ENCODE data around the gene PTPRN2.
A peak's percentile ranks its signal among the peaks of the same experiment; 100 is the strongest.
"Not testable (repeated sequence)": the region's sequence is repeated elsewhere in the genome, so short reads cannot be mapped to it uniquely, and the experiment has no call there.

PTPRN2 gene

GRCh38 chr7:157938211-157938610, 649.4 kb downstream of the PTPRN2 start:
- H3K9me3 Mint-ChIP-seq: peaks cover 8% of the 10 kb centered on the region
- DNase-seq: no peak
- H3K4me1 Mint-ChIP-seq (ENCODE audit: low read depth): no peaks in the 10 kb centered on the region
- H3K27me3 Mint-ChIP-seq: peaks cover 13% of the 10 kb centered on the region
- peaks cover 2% of the 10 kb centered on the region for H3K36me3 Mint-ChIP-seq (ENCODE audit: low read depth)
- H3K4me3 Mint-ChIP-seq: no peak overlapping the region
- no peak overlapping the region for H3K27ac Mint-ChIP-seq

- H3K9me3 Mint-ChIP-seq: peaks cover 13% of the 10 kb centered on the region
- no peak overlapping the region for H3K4me3 Mint-ChIP-seq
These were observed 650.2 kb downstream of the PTPRN2 start for GRCh38 chr7:157937406-157937805.

GRCh38 chr7:157936976-157937375, 650.6 kb downstream of the PTPRN2 start:
- peaks cover 17% of the 10 kb centered on the region for H3K9me3 Mint-ChIP-seq
- H3K27ac Mint-ChIP-seq: no peak overlapping the region
- peaks cover 4% of the 10 kb centered on the region for H3K27me3 Mint-ChIP-seq
- no peak for DNase-seq
- peaks cover 8% of the 10 kb centered on the region for H3K36me3 Mint-ChIP-seq (ENCODE audit: low read depth)
- H3K4me3 Mint-ChIP-seq: no peak overlapping the region
- peaks cover 5% of the 10 kb centered on the region for H3K4me1 Mint-ChIP-seq (ENCODE audit: low read depth)

More at GRCh38 chr7:157937406-157937805, 650.2 kb downstream of the PTPRN2 start:
- Mint-ChIP-seq H3K27me3 (peaks cover 5% of the 10 kb centered on the region), H3K36me3 (ENCODE audit: low read depth) (peaks cover 6% of the 10 kb centered on the region), H3K27ac (no peak overlapping the region), H3K4me1 (ENCODE audit: low read depth) (peaks cover 2% of the 10 kb centered on the region)
- no peak for DNase-seq

DNA sequence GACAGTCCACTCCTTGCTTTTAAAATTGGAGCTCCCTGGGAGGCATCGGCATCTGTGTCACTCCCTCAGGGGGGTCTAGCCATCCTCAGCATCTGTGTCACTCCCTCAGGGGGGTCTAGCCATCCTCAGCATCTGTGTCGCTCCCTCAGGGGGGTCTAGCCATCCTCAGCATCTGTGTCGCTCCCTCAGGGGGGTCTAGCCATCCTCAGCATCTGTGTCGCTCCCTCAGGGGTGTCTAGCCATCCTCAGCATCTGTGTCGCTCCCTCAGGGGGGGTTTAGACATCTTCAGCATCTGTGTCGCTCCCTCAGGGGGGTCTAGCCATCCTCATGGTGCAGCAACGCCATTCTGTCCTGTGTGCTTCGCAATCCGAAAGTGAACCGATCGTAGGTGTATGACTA, 651.9 kb downstream of the PTPRN2 start:
- H3K27ac Mint-ChIP-seq; H3K27me3 Mint-ChIP-seq; H3K4me1 Mint-ChIP-seq (ENCODE audit: low read depth); DNase-seq; H3K36me3 Mint-ChIP-seq (ENCODE audit: low read depth); H3K4me3 Mint-ChIP-seq: not testable (repeated sequence)
- H3K9me3 Mint-ChIP-seq: peaks cover 17% of the 10 kb centered on the region

GRCh38 chr7:157933219-157934155, 654.1 kb downstream of the PTPRN2 start:
- peak overlapping the region; percentile 98 for H3K27ac Mint-ChIP-seq
- H3K4me1 Mint-ChIP-seq (ENCODE audit: low read depth): not testable (repeated sequence)
- H3K9me3 Mint-ChIP-seq: peaks cover 17% of the 10 kb centered on the region

DNA sequence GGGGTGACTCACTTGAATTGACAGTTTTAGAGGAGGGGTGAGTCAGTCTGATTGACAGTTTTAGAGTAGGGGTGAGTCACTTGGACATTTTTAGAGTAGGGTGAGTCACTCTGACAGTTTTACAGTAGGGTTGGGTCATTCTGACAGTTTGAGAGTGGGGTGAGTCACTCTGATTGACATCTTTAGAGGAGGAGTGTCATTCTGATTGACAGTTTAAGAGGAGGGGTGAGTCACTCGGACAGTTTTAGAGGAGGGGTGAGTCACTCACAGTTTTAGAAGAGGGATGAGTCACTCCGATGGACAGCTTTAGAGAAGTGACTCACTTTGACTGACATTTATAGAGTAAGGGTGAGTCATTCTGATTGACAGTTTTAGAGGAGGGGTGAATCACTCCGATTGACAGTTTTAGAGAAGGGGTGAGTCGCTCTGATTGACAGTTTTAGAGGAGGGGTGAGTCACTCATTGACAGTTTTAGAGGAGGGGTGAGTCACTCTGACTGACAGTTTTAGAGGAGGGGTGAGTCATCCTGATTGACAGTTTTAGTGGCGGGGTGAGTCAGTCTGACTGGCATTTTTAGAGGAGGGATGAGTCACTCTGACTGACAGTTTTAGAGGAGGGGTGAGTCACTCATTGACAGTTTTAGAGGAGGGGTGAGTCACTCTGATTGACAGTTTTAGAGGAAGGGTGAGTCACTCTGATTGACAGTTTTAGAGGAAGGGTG, 655.0 kb downstream of the PTPRN2 start:
- peak overlapping the region; percentile 6 for H3K4me3 Mint-ChIP-seq
- peaks cover 17% of the 10 kb centered on the region for H3K9me3 Mint-ChIP-seq
- peak overlapping the region; percentile 98 for H3K27ac Mint-ChIP-seq
- peaks cover 8% of the 10 kb centered on the region for H3K36me3 Mint-ChIP-seq (ENCODE audit: low read depth)
- peaks cover 8% of the 10 kb centered on the region for H3K4me1 Mint-ChIP-seq (ENCODE audit: low read depth)
- peaks cover 4% of the 10 kb centered on the region for H3K27me3 Mint-ChIP-seq
- DNase-seq: no peak

More at GRCh38 chr7:157933219-157934155, 654.1 kb downstream of the PTPRN2 start:
- not testable (repeated sequence) for H3K36me3 Mint-ChIP-seq (ENCODE audit: low read depth); H3K27me3 Mint-ChIP-seq; H3K4me3 Mint-ChIP-seq; DNase-seq

DNA sequence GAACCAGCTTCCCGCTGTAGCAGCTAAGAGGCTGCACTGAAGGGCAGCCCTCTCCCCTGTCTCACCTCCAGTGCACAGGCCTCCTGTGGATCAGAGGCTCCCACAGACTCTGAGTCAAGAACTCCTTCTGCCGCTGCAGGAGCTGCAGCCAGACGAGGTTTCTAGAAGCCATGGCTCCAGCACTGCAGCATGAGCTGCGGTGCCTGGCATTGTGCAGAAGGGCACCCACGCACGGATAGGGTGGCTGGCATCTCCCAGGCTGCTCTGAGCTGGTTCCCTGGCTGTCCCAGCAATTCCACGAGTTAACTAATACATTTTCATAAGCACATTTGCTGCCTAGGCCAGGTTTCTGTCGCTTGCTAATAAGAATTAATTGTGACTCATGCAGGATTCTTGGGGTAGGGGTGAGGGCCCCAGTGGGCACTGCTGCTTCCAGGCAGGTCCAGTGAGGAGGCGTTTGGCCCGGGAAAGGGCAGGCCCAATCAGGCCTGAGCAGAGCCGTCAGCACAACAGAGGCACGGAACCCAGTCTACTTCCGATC, 656.6 kb downstream of the PTPRN2 start:
- Mint-ChIP-seq H3K36me3 (ENCODE audit: low read depth) (peaks cover 8% of the 10 kb centered on the region), H3K27me3 (peaks cover 5% of the 10 kb centered on the region), H3K27ac (no peak overlapping the region), H3K9me3 (peaks cover 17% of the 10 kb centered on the region), H3K4me3 (no peak overlapping the region), H3K4me1 (ENCODE audit: low read depth) (peaks cover 18% of the 10 kb centered on the region)
- no peak for DNase-seq

DNA sequence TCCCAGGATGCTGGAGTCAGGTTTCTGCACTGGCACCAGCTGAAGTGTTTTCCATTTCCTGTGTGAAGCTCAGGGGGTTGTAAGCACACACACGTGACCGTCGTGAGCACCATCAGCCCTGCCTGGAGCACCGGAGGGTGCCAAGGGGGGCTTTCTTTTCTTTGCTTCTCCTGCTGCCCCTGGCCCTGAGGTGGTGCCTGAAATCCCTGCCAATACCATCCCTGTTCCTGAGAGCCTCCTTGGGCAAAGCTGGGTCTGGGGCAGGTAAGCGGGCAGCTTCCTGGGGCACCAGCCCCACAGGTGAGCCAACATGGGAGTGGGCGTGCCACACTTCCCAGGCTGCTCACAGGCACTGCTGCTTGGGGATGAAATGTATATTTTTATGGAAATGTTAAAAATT, 657.2 kb downstream of the PTPRN2 start:
- H3K27ac Mint-ChIP-seq: no peak overlapping the region
- H3K27me3 Mint-ChIP-seq: peaks cover 5% of the 10 kb centered on the region
- H3K4me3 Mint-ChIP-seq: no peak overlapping the region
- peaks cover 16% of the 10 kb centered on the region for H3K9me3 Mint-ChIP-seq
- H3K36me3 Mint-ChIP-seq (ENCODE audit: low read depth): peaks cover 8% of the 10 kb centered on the region
- peaks cover 22% of the 10 kb centered on the region for H3K4me1 Mint-ChIP-seq (ENCODE audit: low read depth)
- no peak for DNase-seq

GRCh38 chr7:157929671-157930070, 658.0 kb downstream of the PTPRN2 start:
- no peak for DNase-seq
- peaks cover 14% of the 10 kb centered on the region for H3K9me3 Mint-ChIP-seq
- peaks cover 5% of the 10 kb centered on the region for H3K27me3 Mint-ChIP-seq
- H3K4me1 Mint-ChIP-seq (ENCODE audit: low read depth): peaks cover 22% of the 10 kb centered on the region
- H3K27ac Mint-ChIP-seq: no peak overlapping the region
- no peak overlapping the region for H3K4me3 Mint-ChIP-seq
- peaks cover 7% of the 10 kb centered on the region for H3K36me3 Mint-ChIP-seq (ENCODE audit: low read depth)

- Mint-ChIP-seq H3K4me1 (ENCODE audit: low read depth) (peaks cover 22% of the 10 kb centered on the region), H3K9me3 (peaks cover 11% of the 10 kb centered on the region), H3K36me3 (ENCODE audit: low read depth) (peaks cover 7% of the 10 kb centered on the region), H3K27ac (no peak overlapping the region), H3K27me3 (peaks cover 5% of the 10 kb centered on the region), H3K4me3 (no peak overlapping the region)
- DNase-seq: no peak
These were observed 658.7 kb downstream of the PTPRN2 start for GRCh38 chr7:157928808-157929425.

DNA sequence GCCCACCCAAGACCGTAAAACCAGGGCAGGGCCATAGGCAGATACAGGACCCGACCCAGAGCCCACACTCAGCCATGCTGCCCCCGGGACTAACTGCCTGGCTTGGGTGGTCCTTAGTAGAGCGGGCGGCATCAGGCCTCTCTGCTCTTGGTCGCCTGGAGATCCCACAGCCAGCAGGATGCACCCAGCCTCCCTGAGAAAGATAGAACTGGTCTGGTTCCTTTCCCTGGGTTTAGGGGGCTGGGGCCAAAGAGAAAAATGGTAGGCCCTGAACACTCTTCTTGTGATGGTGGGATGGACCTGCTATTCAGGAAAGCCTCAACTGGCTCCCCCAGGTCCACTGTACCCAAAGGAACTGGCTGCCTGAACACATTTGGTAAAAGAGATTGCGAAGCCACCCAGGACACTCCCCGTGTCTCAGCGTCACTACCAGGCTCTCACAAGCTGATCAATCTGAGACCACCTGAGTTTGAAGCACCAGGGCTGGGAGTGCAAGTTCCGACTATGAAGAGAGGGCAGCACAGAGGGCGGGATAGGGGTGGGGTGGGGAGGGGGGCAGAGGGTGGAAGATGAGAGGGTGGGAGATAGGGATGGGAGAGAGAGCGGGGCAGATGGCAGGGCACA, 659.3 kb downstream of the PTPRN2 start:
- Mint-ChIP-seq H3K4me1 (ENCODE audit: low read depth) (peaks cover 22% of the 10 kb centered on the region), H3K4me3 (no peak overlapping the region), H3K27me3 (peaks cover 5% of the 10 kb centered on the region), H3K36me3 (ENCODE audit: low read depth) (peaks cover 7% of the 10 kb centered on the region), H3K9me3 (peaks cover 8% of the 10 kb centered on the region), H3K27ac (no peak overlapping the region)
- DNase-seq: no peak

GRCh38 chr7:157927313-157927925, 660.2 kb downstream of the PTPRN2 start:
- H3K4me1 Mint-ChIP-seq (ENCODE audit: low read depth): peaks cover 20% of the 10 kb centered on the region
- peaks cover 2% of the 10 kb centered on the region for H3K36me3 Mint-ChIP-seq (ENCODE audit: low read depth)
- H3K4me3 Mint-ChIP-seq: no peak overlapping the region
- H3K9me3 Mint-ChIP-seq: peaks cover 4% of the 10 kb centered on the region
- H3K27me3 Mint-ChIP-seq: peaks cover 5% of the 10 kb centered on the region
- no peak overlapping the region for H3K27ac Mint-ChIP-seq
- DNase-seq: no peak

GRCh38 chr7:157926521-157927150, 661.0 kb downstream of the PTPRN2 start:
- H3K9me3 Mint-ChIP-seq: no peaks in the 10 kb centered on the region

More at GRCh38 chr7:157926521-157927150, 661.0 kb downstream of the PTPRN2 start:
- H3K4me1 Mint-ChIP-seq (ENCODE audit: low read depth): peaks cover 17% of the 10 kb centered on the region
- no peak for DNase-seq
- no peak overlapping the region for H3K4me3 Mint-ChIP-seq
- H3K27me3 Mint-ChIP-seq: peaks cover 5% of the 10 kb centered on the region
- H3K27ac Mint-ChIP-seq: no peak overlapping the region
- no peaks in the 10 kb centered on the region for H3K36me3 Mint-ChIP-seq (ENCODE audit: low read depth)

Data from activated T-cell treated with anti-CD3 and anti-CD28 coated beads, Interleukin-2, amount 50 U/mL, for 24 hours (primary cell).